Liver (tissue), 9 donors: Measurements from ENCODE around the gene C9orf72. TPM values are rescaled to one million over a fixed set of nuclear protein-coding genes. Genes with fewer than 3 reads are reported as not detected.

Experiments
- DNase-seq: peaks from one replicate; pipeline ENCODE4 v3.0.0-alpha.2; 2017; ENCODE audit warnings: low spot score
- H3K27ac ChIP-seq, 2 donors: one replicate each; pipeline ENCODE4 v1.7.0; 2013; ENCODE audit warnings: inconsistent platforms in 2 of 2, low read length in 2 of 2, control low read depth in 1 of 2, low read depth in 1 of 2, mild to moderate bottlenecking in 1 of 2
- H3K27me3 ChIP-seq, 4 donors: one replicate each; pipeline versions ENCODE4 v1.6.1 to v1.7.0; 2013; ENCODE audit warnings: low read length in 3 of 4, inconsistent platforms in 1 of 4, mild to moderate bottlenecking in 1 of 4, moderate library complexity in 1 of 4; ENCODE audit not compliant: control insufficient read depth in 4 of 4, insufficient read depth in 4 of 4
- H3K36me3 ChIP-seq, 4 donors: one replicate each; pipeline versions ENCODE4 v1.6.1 to v1.7.0; 2013; ENCODE audit warnings: low read length in 3 of 4, mild to moderate bottlenecking in 3 of 4, low read depth in 1 of 4, moderate library complexity in 1 of 4; ENCODE audit not compliant: control insufficient read depth in 4 of 4, insufficient read depth in 3 of 4
- H3K4me1 ChIP-seq, 4 donors: one replicate each; pipeline versions ENCODE4 v1.6.1 to v1.7.0; 2013; ENCODE audit warnings: low read length in 3 of 4, mild to moderate bottlenecking in 3 of 4, moderate library complexity in 1 of 4; ENCODE audit not compliant: control insufficient read depth in 4 of 4, insufficient read depth in 4 of 4
- H3K4me3 ChIP-seq, 3 donors: one replicate each; pipeline versions ENCODE4 v1.6.1 to v1.7.0; 2013; ENCODE audit warnings: low read length in 3 of 3, control low read depth in 1 of 3, low read depth in 1 of 3, mild to moderate bottlenecking in 1 of 3
- H3K9ac ChIP-seq, 2 donors: one replicate each; pipeline ENCODE4 v1.7.0; 2013; ENCODE audit warnings: low read length in 2 of 2, mild to moderate bottlenecking in 2 of 2, moderate library complexity in 2 of 2, control low read depth in 1 of 2, low read depth in 1 of 2
- H3K9me3 ChIP-seq, 4 donors: one replicate each; pipeline versions ENCODE4 v1.6.1 to v1.7.0; 2013; ENCODE audit warnings: low read length in 3 of 4; ENCODE audit not compliant: control insufficient read depth in 4 of 4
- EGR1 ChIP-seq, 2 donors: IDR thresholded peaks; 2 replicates each; pipeline ENCODE4 v1.6.1; 2016 to 2018; ENCODE audit warnings: antibody characterized with exemption in 2 of 2, low read depth in 2 of 2
- FOXA1 ChIP-seq: IDR thresholded peaks from 2 replicates; pipeline ENCODE4 v1.6.1; 2016; ENCODE audit warnings: antibody characterized with exemption
- FOXA2 ChIP-seq: IDR thresholded peaks from 2 replicates; pipeline ENCODE4 v1.6.1; 2016; ENCODE audit warnings: antibody characterized with exemption
- HNF4A ChIP-seq, 2 donors: conservative IDR thresholded peaks; 2 replicates each; pipeline ENCODE4 v1.6.1; 2016; ENCODE audit warnings: antibody characterized with exemption in 2 of 2, mild to moderate bottlenecking in 2 of 2
- HNF4G ChIP-seq: IDR thresholded peaks from 2 replicates; pipeline ENCODE4 v1.6.1; 2016; ENCODE audit warnings: antibody characterized with exemption
- JUND ChIP-seq, 2 donors: IDR thresholded peaks; 2 replicates each; pipeline ENCODE4 v1.6.1; 2016; ENCODE audit warnings: antibody characterized with exemption in 2 of 2
- NR2F2 ChIP-seq: IDR thresholded peaks from 2 replicates; pipeline ENCODE4 v1.6.1; 2016; ENCODE audit warnings: antibody characterized with exemption
- RAD21 ChIP-seq, 2 donors: IDR thresholded peaks; 2 replicates each; pipeline ENCODE4 v1.6.1; 2016; ENCODE audit warnings: antibody characterized with exemption in 2 of 2, mild to moderate bottlenecking in 2 of 2
- RXRA ChIP-seq, 2 donors: IDR thresholded peaks; 2 replicates each; pipeline ENCODE4 v1.6.1; 2017 to 2018; ENCODE audit warnings: antibody characterized with exemption in 2 of 2, mild to moderate bottlenecking in 1 of 2
- WGBS: extraction: QIAGEN DNeasy Blood & Tissue Kit; methylation state at CpG from one replicate; pipeline ENCODE4 v1.1.7; 2013; 5-methylcytosine and 5-hydroxymethylcytosine counted together
- polyA plus RNA-seq, 2 donors: library from polyadenylated mRNA; stranded (reverse) in 1 of 2; unstranded in 1 of 2; fragments of 200-250 nt in 1 of 2; fragments of >200 nt in 1 of 2; fragmentation: Nextera tagmentation in 1 of 2; extraction: Ambion mirVana in 1 of 2; gene quantifications; one replicate each; pipeline versions ENCODE4 v1.2.1 to v1.2.3, GENCODE V29; 2013 to 2015
- total RNA-seq, 2 donors: library from RNA; depleted of rRNA; stranded (reverse); fragments of >200 nt; gene quantifications; one replicate each; pipeline ENCODE4 v1.2.3, GENCODE V29; 2014
- TF ChIP-seq, protein P1 (sequence below): IDR thresholded peaks from 2 replicates; pipeline ENCODE4 v1.6.1; 2016; ENCODE audit warnings: antibody characterized with exemption
- TF ChIP-seq, protein P2 (sequence below): IDR thresholded peaks from 2 replicates; pipeline ENCODE4 v1.6.1; 2016; ENCODE audit warnings: antibody characterized with exemption
- TF ChIP-seq, protein P3 (sequence below): IDR thresholded peaks from 2 replicates; pipeline ENCODE4 v1.6.1; 2016; ENCODE audit warnings: antibody characterized with exemption, mild to moderate bottlenecking
- TF ChIP-seq, protein P4 (sequence below): fragments of 150-350 bp; IDR thresholded peaks from 2 replicates; pipeline ENCODE4 v1.5.1; 2017; ENCODE audit warnings: improper control_type of control experiment, low read depth, low read length; ENCODE audit not compliant: missing input control
- TF ChIP-seq, protein P5 (sequence below): IDR thresholded peaks from 2 replicates; pipeline ENCODE4 v1.6.1; 2016; ENCODE audit warnings: antibody characterized with exemption
- donor health status: healthy.
- donor health status: healthy.
- donor health status: healthy.
- donor health status: healthy.
- donor health status: healthy.

C9orf72 gene
- total and polyA plus RNA-seq, 4 donors = 2.8 to 14.1 (median 8.6) TPM

DNA sequence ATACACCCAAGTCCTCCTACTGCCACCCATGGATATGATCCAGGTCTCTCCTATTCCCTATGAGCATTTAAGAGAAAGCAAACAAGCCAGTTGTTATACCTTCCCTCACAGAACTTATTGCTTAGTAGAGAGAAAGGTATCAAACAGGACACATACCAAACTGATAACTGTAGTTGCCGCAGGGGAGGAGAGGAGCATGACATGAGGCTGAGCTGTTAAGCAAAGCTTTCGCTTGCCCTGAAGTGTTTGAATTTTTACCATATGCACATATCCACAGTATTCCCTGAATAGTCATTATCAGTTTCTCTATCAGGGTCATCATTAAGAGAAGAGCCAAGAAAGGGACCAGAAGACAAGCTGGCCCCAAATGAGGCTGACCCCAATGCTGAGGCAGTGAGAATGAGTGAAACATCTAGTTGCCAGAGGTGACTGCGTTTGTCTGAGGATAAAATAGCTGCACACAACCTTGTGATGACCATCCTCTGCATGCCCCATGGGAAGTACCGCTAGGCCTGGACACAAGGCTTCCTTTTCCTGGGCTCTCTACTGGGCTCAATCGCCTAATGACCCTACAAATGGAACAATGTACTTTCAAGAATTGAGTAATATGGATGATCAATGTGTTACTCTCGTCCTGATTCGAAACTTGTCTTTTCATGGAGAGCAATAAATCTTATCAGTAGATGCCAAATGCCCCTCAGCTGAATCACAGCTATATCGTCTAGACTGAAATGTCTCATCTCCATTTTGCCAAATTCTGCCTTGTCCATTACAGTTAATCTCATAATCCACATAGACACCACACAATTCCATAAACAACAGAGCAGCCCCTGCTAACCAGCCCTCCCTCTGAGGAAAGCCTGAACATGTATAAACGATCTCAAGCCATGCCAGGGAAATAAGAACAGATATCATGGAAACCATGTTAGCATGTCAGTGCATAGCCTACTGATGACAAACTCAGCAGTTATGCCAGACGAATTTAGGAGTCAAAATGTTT, 53.5 kb downstream of the C9orf72 start:
- no peak for TF ChIP-seq JUND (IDR thresholded peaks at IDR 0.05)
- TF ChIP-seq HNF4A (conservative IDR thresholded peaks at IDR 0.05) = no peak
- TF ChIP-seq, protein P1, sequence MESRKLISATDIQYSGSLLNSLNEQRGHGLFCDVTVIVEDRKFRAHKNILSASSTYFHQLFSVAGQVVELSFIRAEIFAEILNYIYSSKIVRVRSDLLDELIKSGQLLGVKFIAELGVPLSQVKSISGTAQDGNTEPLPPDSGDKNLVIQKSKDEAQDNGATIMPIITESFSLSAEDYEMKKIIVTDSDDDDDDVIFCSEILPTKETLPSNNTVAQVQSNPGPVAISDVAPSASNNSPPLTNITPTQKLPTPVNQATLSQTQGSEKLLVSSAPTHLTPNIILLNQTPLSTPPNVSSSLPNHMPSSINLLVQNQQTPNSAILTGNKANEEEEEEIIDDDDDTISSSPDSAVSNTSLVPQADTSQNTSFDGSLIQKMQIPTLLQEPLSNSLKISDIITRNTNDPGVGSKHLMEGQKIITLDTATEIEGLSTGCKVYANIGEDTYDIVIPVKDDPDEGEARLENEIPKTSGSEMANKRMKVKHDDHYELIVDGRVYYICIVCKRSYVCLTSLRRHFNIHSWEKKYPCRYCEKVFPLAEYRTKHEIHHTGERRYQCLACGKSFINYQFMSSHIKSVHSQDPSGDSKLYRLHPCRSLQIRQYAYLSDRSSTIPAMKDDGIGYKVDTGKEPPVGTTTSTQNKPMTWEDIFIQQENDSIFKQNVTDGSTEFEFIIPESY = no peak
- TF ChIP-seq, protein P2, sequence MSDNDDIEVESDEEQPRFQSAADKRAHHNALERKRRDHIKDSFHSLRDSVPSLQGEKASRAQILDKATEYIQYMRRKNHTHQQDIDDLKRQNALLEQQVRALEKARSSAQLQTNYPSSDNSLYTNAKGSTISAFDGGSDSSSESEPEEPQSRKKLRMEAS = no peak
- TF ChIP-seq HNF4G = no peak
- TF ChIP-seq, protein P3, sequence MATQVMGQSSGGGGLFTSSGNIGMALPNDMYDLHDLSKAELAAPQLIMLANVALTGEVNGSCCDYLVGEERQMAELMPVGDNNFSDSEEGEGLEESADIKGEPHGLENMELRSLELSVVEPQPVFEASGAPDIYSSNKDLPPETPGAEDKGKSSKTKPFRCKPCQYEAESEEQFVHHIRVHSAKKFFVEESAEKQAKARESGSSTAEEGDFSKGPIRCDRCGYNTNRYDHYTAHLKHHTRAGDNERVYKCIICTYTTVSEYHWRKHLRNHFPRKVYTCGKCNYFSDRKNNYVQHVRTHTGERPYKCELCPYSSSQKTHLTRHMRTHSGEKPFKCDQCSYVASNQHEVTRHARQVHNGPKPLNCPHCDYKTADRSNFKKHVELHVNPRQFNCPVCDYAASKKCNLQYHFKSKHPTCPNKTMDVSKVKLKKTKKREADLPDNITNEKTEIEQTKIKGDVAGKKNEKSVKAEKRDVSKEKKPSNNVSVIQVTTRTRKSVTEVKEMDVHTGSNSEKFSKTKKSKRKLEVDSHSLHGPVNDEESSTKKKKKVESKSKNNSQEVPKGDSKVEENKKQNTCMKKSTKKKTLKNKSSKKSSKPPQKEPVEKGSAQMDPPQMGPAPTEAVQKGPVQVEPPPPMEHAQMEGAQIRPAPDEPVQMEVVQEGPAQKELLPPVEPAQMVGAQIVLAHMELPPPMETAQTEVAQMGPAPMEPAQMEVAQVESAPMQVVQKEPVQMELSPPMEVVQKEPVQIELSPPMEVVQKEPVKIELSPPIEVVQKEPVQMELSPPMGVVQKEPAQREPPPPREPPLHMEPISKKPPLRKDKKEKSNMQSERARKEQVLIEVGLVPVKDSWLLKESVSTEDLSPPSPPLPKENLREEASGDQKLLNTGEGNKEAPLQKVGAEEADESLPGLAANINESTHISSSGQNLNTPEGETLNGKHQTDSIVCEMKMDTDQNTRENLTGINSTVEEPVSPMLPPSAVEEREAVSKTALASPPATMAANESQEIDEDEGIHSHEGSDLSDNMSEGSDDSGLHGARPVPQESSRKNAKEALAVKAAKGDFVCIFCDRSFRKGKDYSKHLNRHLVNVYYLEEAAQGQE = no peak
- no peak for TF ChIP-seq RXRA (IDR thresholded peaks at IDR 0.05)
- TF ChIP-seq, protein P4, sequence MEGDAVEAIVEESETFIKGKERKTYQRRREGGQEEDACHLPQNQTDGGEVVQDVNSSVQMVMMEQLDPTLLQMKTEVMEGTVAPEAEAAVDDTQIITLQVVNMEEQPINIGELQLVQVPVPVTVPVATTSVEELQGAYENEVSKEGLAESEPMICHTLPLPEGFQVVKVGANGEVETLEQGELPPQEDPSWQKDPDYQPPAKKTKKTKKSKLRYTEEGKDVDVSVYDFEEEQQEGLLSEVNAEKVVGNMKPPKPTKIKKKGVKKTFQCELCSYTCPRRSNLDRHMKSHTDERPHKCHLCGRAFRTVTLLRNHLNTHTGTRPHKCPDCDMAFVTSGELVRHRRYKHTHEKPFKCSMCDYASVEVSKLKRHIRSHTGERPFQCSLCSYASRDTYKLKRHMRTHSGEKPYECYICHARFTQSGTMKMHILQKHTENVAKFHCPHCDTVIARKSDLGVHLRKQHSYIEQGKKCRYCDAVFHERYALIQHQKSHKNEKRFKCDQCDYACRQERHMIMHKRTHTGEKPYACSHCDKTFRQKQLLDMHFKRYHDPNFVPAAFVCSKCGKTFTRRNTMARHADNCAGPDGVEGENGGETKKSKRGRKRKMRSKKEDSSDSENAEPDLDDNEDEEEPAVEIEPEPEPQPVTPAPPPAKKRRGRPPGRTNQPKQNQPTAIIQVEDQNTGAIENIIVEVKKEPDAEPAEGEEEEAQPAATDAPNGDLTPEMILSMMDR = no peak
- no peak for TF ChIP-seq NR2F2
- TF ChIP-seq FOXA2 = no peak
- TF ChIP-seq FOXA1 = no peak
- TF ChIP-seq, protein P5, sequence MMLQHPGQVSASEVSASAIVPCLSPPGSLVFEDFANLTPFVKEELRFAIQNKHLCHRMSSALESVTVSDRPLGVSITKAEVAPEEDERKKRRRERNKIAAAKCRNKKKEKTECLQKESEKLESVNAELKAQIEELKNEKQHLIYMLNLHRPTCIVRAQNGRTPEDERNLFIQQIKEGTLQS = no peak
- no peak for TF ChIP-seq RAD21 (IDR thresholded peaks at IDR 0.05)
- Histone ChIP-seq H3K27ac (no peak overlapping the region), H3K36me3 (no peaks in the 10 kb centered on the region), H3K9ac (no peak overlapping the region), H3K4me3 (no peak overlapping the region), H3K27me3 (no peaks in the 10 kb centered on the region), H3K4me1 (no peaks in the 10 kb centered on the region), H3K9me3 (no peaks in the 10 kb centered on the region)
- DNase-seq = no peak
- 85% methylated on average over 10 of the region's 10 CpGs for WGBS

DNA sequence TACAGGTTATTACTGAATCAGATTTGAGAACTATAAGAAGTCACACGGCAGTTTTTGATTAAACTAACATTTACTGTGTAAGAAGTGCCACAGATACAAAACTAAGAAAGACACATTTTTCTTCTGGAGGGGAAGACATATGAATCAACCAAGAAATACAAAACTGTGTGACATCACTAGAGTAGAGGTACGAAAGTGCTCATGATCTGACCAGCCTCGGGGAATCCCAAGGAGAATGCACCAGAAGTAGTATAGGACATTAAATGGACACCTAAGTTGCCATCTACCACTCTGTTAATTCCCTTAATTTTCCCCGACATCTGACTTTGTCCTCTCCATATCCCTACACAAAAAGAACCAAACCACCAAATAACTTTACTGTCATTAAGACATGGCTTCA, 54.5 kb downstream of the C9orf72 start:
- WGBS = 93% methylated on average over 4 of the region's 4 CpGs
- H3K9ac ChIP-seq = no peak overlapping the region
- H3K4me3 ChIP-seq = no peak overlapping the region
- H3K9me3 ChIP-seq = no peaks in the 10 kb centered on the region
- H3K27ac ChIP-seq = no peak overlapping the region
- no peaks in the 10 kb centered on the region for H3K4me1 ChIP-seq
- H3K27me3 ChIP-seq = no peaks in the 10 kb centered on the region
- H3K36me3 ChIP-seq = no peaks in the 10 kb centered on the region
- DNase-seq = no peak
- no peak for TF ChIP-seq NR2F2
- TF ChIP-seq, protein P1 = no peak
- no peak for TF ChIP-seq HNF4G
- no peak for TF ChIP-seq JUND (IDR thresholded peaks at IDR 0.05)
- TF ChIP-seq, protein P5 = no peak
- no peak for TF ChIP-seq FOXA2
- TF ChIP-seq, protein P4 = no peak
- TF ChIP-seq EGR1 (IDR thresholded peaks at IDR 0.05; ENCODE audit: low read depth in 2 of 2) = no peak
- TF ChIP-seq, protein P2 = no peak
